T-cell (primary cell): ENCODE data around the gene COQ6. TPM values are rescaled to one million over a fixed set of nuclear protein-coding genes. Genes with fewer than 3 reads are reported as not detected.
"Not testable (repeated sequence)": the region's sequence is repeated elsewhere in the genome, so short reads cannot be mapped to it uniquely, and the experiment has no call there.

Experiments
- ATAC-seq, 4 experiments: fragments of 200-7000 bp in 3 of 4; fragments of 150-1000 bp in 1 of 4; cut with Tn5 transposase; replicated peaks in 1 of 4; 1 replicate in 3 of 4; 2 replicates in 1 of 4; pipeline ENCODE4 v1.10.0; 2021; ENCODE audit warnings: moderate library complexity in 3 of 4, mild to moderate bottlenecking in 2 of 4, moderate number of reproducible peaks in 1 of 4
- CTCF ChIA-PET, 2 donors: fragments of 300-600 bp; sonication (Branson Sonifier 250); formaldehyde crosslinking; loops; one replicate each; lab custom pipeline; 2022; ENCODE audit warnings: antibody characterized with exemption in 2 of 2; lab: Charles Lee
- POLR2A ChIA-PET, 2 donors: fragments of 300-600 bp; sonication (Branson Sonifier 250); formaldehyde crosslinking; loops; one replicate each; lab custom pipeline; 2022; ENCODE audit warnings: antibody characterized with exemption in 2 of 2; lab: Charles Lee
- DNase-seq, 35 experiments: peaks; one replicate each; pipeline versions ENCODE4 v3.0.0 to v3.0.0-alpha.2; 2013 to 2023
- H3K27ac ChIP-seq: one replicate; pipeline ENCODE4 v1.5.1; 2013; ENCODE audit warnings: low read length
- H3K27me3 ChIP-seq, 2 experiments: replicated peaks in 1 of 2; 1 replicate in 1 of 2; 2 replicates in 1 of 2; pipeline versions ENCODE4 v1.6.1 to v1.7.0; 2013; ENCODE audit warnings: low read length in 1 of 2, mixed read lengths in 1 of 2; ENCODE audit not compliant: control insufficient read depth in 2 of 2, insufficient read depth in 2 of 2; ENCODE audit errors: extremely low read depth in 1 of 2
- H3K36me3 ChIP-seq, 2 donors: 1 replicate in 1 of 2; 2 replicates in 1 of 2; pipeline versions ENCODE4 v1.6.1 to v1.7.0; 2013; ENCODE audit warnings: low read length in 1 of 2; ENCODE audit not compliant: control insufficient read depth in 2 of 2, insufficient read depth in 1 of 2; ENCODE audit errors: extremely low read depth in 1 of 2
- H3K4me1 ChIP-seq, 2 experiments: 1 replicate in 1 of 2; 2 replicates in 1 of 2; pipeline versions ENCODE4 v1.6.1 to v1.7.0; 2013; ENCODE audit warnings: low read length in 2 of 2, mixed read lengths in 1 of 2; ENCODE audit not compliant: insufficient read depth in 2 of 2, control insufficient read depth in 1 of 2; ENCODE audit errors: extremely low read depth in 1 of 2
- H3K4me3 ChIP-seq, 2 donors: 1 replicate in 1 of 2; 2 replicates in 1 of 2; pipeline versions ENCODE4 v1.5.1 to v1.7.0; 2013; ENCODE audit warnings: mild to moderate bottlenecking in 2 of 2, low read length in 1 of 2, moderate library complexity in 1 of 2; ENCODE audit not compliant: control insufficient read depth in 1 of 2; ENCODE audit errors: extremely low read depth in 1 of 2
- H3K9me3 ChIP-seq: 2 replicates; pipeline ENCODE4 v1.7.0; 2013
- H3K27ac Mint-ChIP-seq, 2 donors: one replicate each; pipeline ENCODE4 v1.8.0; 2020 to 2021; ENCODE audit warnings: mild to moderate bottlenecking in 2 of 2, mixed read lengths in 2 of 2
- H3K27me3 Mint-ChIP-seq, 2 donors: one replicate each; pipeline ENCODE4 v1.8.0; 2021 to 2022; ENCODE audit warnings: mixed read lengths in 2 of 2
- H3K36me3 Mint-ChIP-seq: one replicate; pipeline ENCODE4 v1.8.0; 2021; ENCODE audit warnings: mixed read lengths
- H3K4me1 Mint-ChIP-seq, 3 donors: one replicate each; pipeline ENCODE4 v1.8.0; 2020 to 2022; ENCODE audit warnings: mixed read lengths in 3 of 3, mild to moderate bottlenecking in 1 of 3
- H3K4me3 Mint-ChIP-seq, 3 donors: one replicate each; pipeline ENCODE4 v1.8.0; 2020 to 2022; ENCODE audit warnings: mild to moderate bottlenecking in 3 of 3, mixed read lengths in 3 of 3, moderate library complexity in 3 of 3
- H3K9me3 Mint-ChIP-seq, 3 donors: one replicate each; pipeline ENCODE4 v1.8.0; 2020 to 2022; ENCODE audit warnings: mixed read lengths in 3 of 3
- WGBS: methylation state at CpG from one replicate; pipeline ENCODE4 v1.1.5; 2013; ENCODE audit warnings: missing lambda C conversion rate; ENCODE audit not compliant: insufficient coverage; 5-methylcytosine and 5-hydroxymethylcytosine counted together
- total RNA-seq, 35 experiments: library from RNA in 6 of 35; stranded (reverse) in 6 of 35; fragments of 120-200 nt in 1 of 35; gene quantifications; one replicate each; pipeline versions ENCODE4 v1.2.1 to v1.2.4 and lab custom pipeline; 2013 to 2026

The COQ6 gene
- total RNA-seq, 5 donors from 2014 or later (not counting 1 experiment from before 2014, with no cell fraction given), result 29.3 to 35.4 (median 33.2) TPM

GRCh38 chr14:73998726-73999125 lies 48.6 kb downstream of the COQ6 start:
- Mint-ChIP-seq H3K4me3 (no peak overlapping the region), H3K27me3 (no peaks in the 10 kb centered on the region), H3K9me3 (no peaks in the 10 kb centered on the region), H3K36me3 (peaks cover 14% of the 10 kb centered on the region), H3K27ac (no peak overlapping the region), H3K4me1 (no peaks in the 10 kb centered on the region)
- no peak for ATAC-seq
- Histone ChIP-seq H3K36me3 (no peaks in the 10 kb centered on the region), H3K4me3 (no peak overlapping the region), H3K4me1 (no peaks in the 10 kb centered on the region), H3K9me3 (no peaks in the 10 kb centered on the region), H3K27ac (no peak overlapping the region), H3K27me3 (no peaks in the 10 kb centered on the region)
- DNase-seq, result no peak
- ChIA-PET CTCF (no interaction called here), POLR2A (no interaction called here)
- 100% methylated on average over 1 of the region's 2 CpGs for WGBS

GRCh38 chr14:74005664-74006063 lies 55.6 kb downstream of the COQ6 start:
- H3K27me3 Mint-ChIP-seq, DNase-seq, H3K27ac Mint-ChIP-seq, H3K4me1 Mint-ChIP-seq, CTCF ChIA-PET, ATAC-seq, H3K4me3 Mint-ChIP-seq, H3K9me3 Mint-ChIP-seq, H3K4me3 ChIP-seq, POLR2A ChIA-PET, H3K4me1 ChIP-seq, H3K27ac ChIP-seq, H3K27me3 ChIP-seq, H3K9me3 ChIP-seq: not testable (repeated sequence)
- H3K36me3 Mint-ChIP-seq, result peaks cover 15% of the 10 kb centered on the region
- WGBS, result no CpG with 5 or more reads among the region's 3 CpGs
- H3K36me3 ChIP-seq, result peaks cover 7 to 16% of the 10 kb centered on the region in 2 donors

- no peaks in the 10 kb centered on the region for H3K4me1 ChIP-seq
- no peak for DNase-seq
- no peak overlapping the region for H3K4me3 ChIP-seq
- H3K27me3 ChIP-seq, result no peaks in the 10 kb centered on the region
- no peaks in the 10 kb centered on the region for H3K9me3 Mint-ChIP-seq
- H3K27ac ChIP-seq, result no peak overlapping the region
- WGBS, result no CpG with 5 or more reads among the region's 2 CpGs
- ATAC-seq, result no peak
- no peaks in the 10 kb centered on the region for H3K4me1 Mint-ChIP-seq
- H3K9me3 ChIP-seq, result no peaks in the 10 kb centered on the region
- POLR2A ChIA-PET, result no interaction called here
- no peak overlapping the region for H3K27ac Mint-ChIP-seq
- peaks cover 6 to 23% of the 10 kb centered on the region in 2 donors for H3K36me3 ChIP-seq
- no peaks in the 10 kb centered on the region for H3K27me3 Mint-ChIP-seq
- H3K4me3 Mint-ChIP-seq, result no peak overlapping the region
- CTCF ChIA-PET, result no interaction called here
- H3K36me3 Mint-ChIP-seq, result peaks cover 30% of the 10 kb centered on the region
Observed at GRCh38 chr14:74008843-74009499, 58.9 kb downstream of the COQ6 start.

Other genes starting within 250 kb of the COQ6 start
- gene PNMA1, start 235.9 kb upstream of the COQ6 start, total RNA-seq, result 10 to 100 TPM; 36.2 to 57.9 (median 53.4) TPM
- gene PTGR2, start 98.5 kb upstream of the COQ6 start, total RNA-seq, result 1 to 10 TPM; 1.3 to 3.5 (median 2.9) TPM
- 10 to 100 TPM; 39.5 to 77.3 (median 40.3) TPM for gene ZNF410, start 63.4 kb upstream of the COQ6 start, total RNA-seq
- gene FAM161B, start 208 bp upstream of the COQ6 start, total RNA-seq, result 1 to 10 TPM; 2.6 to 5.6 (median 4.8) TPM
- 10 to 100 TPM in 3 of 5 donors, 1 to 10 TPM in 2; 7.8 to 14.6 (median 11.6) TPM for gene ENTPD5, start 69.0 kb downstream of the COQ6 start, total RNA-seq
- gene BBOF1, start 69.0 kb downstream of the COQ6 start, total RNA-seq, result 1 to 10 TPM; 1.8 to 3.1 (median 2.3) TPM
- gene ALDH6A1, start 134.2 kb downstream of the COQ6 start, total RNA-seq, result 10 to 100 TPM; 11.0 to 15.9 (median 14.8) TPM
- 10 to 100 TPM in 3 of 5 donors, 1 to 10 TPM in 2; 9.7 to 11.2 (median 10.7) TPM for gene LIN52, start 134.7 kb downstream of the COQ6 start, total RNA-seq